Uterine smooth muscle cell (primary cell): ENCODE results near the gene EPHB6. TPM values are rescaled to one million over a fixed set of nuclear protein-coding genes. Genes with fewer than 3 reads are reported as not detected.

ENCODE experiments used
- total RNA-seq: library from RNA; depleted of rRNA; stranded (reverse); fragments of >200 nt; gene quantifications from 2 replicates; pipeline ENCODE4 v1.2.3, GENCODE V29; 2014

The EPHB6 gene, protein sequence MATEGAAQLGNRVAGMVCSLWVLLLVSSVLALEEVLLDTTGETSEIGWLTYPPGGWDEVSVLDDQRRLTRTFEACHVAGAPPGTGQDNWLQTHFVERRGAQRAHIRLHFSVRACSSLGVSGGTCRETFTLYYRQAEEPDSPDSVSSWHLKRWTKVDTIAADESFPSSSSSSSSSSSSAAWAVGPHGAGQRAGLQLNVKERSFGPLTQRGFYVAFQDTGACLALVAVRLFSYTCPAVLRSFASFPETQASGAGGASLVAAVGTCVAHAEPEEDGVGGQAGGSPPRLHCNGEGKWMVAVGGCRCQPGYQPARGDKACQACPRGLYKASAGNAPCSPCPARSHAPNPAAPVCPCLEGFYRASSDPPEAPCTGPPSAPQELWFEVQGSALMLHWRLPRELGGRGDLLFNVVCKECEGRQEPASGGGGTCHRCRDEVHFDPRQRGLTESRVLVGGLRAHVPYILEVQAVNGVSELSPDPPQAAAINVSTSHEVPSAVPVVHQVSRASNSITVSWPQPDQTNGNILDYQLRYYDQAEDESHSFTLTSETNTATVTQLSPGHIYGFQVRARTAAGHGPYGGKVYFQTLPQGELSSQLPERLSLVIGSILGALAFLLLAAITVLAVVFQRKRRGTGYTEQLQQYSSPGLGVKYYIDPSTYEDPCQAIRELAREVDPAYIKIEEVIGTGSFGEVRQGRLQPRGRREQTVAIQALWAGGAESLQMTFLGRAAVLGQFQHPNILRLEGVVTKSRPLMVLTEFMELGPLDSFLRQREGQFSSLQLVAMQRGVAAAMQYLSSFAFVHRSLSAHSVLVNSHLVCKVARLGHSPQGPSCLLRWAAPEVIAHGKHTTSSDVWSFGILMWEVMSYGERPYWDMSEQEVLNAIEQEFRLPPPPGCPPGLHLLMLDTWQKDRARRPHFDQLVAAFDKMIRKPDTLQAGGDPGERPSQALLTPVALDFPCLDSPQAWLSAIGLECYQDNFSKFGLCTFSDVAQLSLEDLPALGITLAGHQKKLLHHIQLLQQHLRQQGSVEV
- total RNA-seq: 4.4 and 5.0 TPM in 2 replicates

DNA sequence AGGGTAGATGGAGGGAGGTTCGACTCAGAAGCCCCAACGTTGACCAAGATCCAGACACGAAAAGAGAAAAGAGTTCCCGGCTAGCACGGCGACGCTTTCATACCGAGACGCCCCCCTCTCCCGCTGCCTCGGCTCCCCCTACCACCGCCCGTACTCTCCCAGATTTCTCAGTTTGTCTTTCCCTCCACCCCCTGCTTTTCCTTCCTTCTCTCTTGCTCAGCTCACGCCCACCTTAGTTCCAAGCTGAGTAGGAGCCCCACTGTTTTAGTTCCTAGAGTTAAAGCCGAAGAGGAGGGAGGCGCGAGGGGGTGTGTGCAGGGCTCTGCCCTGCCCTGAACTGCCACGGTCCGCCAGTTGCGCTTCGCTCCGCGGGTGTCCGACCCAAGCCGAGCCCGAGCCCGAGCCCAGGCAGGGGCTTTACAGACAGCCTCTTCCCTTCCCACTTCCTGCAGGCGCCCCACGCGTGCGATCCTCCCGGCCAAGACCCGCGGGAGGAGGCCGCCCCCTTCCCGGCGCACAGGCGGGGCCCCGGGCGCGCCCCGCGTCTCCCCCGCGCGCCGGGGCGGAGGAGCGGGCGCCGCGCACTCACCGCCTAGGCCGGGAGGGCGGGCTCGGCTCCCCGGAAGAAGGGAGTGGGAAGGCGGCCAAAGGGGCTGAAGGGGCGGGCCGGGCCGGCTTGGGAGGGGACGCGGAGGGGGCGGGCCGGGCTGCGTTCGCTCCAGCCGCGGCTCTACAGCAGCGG, at the start of gene EPHB6:
EPHB6 (plus strand) TSS at position 705 of the 742 bp plus-strand sequence. CDS start 8,152 bp downstream, outside the sequence.

DNA sequence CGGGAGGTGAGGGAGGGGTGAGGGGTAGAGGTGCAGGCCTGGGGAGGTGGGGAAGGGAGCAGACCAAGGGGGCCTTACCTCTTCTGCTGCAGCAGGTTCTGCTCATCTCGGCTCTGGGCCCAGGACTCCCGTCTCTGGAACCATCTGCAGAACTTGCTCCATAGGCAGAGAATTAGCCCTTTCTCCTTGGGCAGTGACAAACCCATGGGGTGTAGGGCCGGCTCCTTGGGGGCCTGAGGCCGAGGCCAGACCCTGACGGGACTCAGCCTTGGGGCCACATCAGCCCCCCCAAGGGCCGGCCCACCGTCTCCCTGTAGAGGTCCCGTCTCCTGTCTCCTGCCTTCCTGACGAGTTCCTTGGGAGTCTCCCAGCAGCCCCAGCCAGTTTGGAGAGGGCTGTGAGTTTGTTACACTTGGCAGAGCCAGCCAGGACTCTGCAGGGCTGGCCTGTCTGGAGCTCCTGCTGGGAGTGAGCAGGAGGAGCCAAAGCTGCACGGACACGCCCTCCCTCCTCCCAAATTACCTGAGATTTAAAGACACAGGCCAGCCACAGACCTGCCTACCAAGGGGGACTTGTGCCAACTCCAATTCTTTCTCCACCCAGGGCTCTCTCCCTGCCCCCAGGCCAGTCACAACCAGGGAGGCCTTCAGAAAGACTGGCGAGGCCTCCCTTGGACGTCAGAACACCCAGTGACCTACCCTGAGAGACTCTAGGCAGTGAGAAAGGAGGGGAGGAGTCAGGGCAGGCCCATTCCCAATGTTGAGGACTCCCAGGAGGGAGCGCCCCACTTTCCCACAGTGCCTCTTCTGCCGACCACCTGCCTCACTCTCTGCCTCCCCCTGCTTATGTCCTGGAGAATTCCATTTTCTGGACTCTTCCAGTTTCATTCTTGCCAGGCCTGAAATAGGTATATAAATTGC, 30.7 kb downstream of the EPHB6 start, which contains the start of gene TRPV6:
TRPV6 (minus strand) TSS at position 435 of the 920 bp plus-strand sequence.

Other genes with a start within 250 kb of the EPHB6 start
- not detected in 2 replicates for gene PRSS1, start 105.6 kb upstream of the EPHB6 start, total RNA-seq
- not detected in 2 replicates for gene PRSS2, start 84.1 kb upstream of the EPHB6 start, total RNA-seq
- under 0.01 TPM in 1 of 2 replicates, not detected in the other for gene TRPV6, start 30.7 kb downstream of the EPHB6 start, total RNA-seq
- gene TRPV5, start 78.7 kb downstream of the EPHB6 start, total RNA-seq: not detected in 2 replicates
- not detected in 2 replicates for gene LLCFC1, start 84.4 kb downstream of the EPHB6 start, total RNA-seq
- gene KEL, start 107.3 kb downstream of the EPHB6 start, total RNA-seq: not detected in 2 replicates
- gene OR9A2, start 172.1 kb downstream of the EPHB6 start, total RNA-seq: not detected in 2 replicates
- not detected in 2 replicates for gene OR6V1, start 197.3 kb downstream of the EPHB6 start, total RNA-seq